Measurements from ENCODE around the gene B4GALT3. TPM values are rescaled to one million over a fixed set of nuclear protein-coding genes. Genes with fewer than 3 reads are reported as not detected.
A peak's percentile ranks its signal among the peaks of the same experiment; 100 is the strongest.

B4GALT3 gene
- total and polyA plus RNA-seq, 2 of the 8 experiments (the other 6 are each of a cell fraction or from before 2014, with no cell fraction given), result 42.3 to 43.0 TPM

- TF ChIP-seq CHD7 (IDR thresholded peaks at IDR 0.05; ENCODE audit: insufficient replicate concordance, low read length), result no peak
- TF ChIP-seq MAX (IDR thresholded peaks at IDR 0.05), result peak; percentile 90
- no peak for TF ChIP-seq RFX5 (IDR thresholded peaks at IDR 0.05; ENCODE audit: borderline replicate concordance, low read depth, low read length)
- TF ChIP-seq CHD1 (IDR thresholded peaks at IDR 0.05; ENCODE audit: low read depth, low read length), result no peak
- TF ChIP-seq EP300 (IDR thresholded peaks at IDR 0.05; ENCODE audit: borderline replicate concordance in 1 of 2, low read depth in 2 of 2, low read length in 2 of 2), result 0 out of 3 replicates have a peak, but pooled peaks of 1 of the 2 experiments have one; percentile 14
- no peak for TF ChIP-seq YY1 (IDR thresholded peaks at IDR 0.05; ENCODE audit: low read depth, low read length)
- TF ChIP-seq SIX5 (IDR thresholded peaks at IDR 0.05; ENCODE audit: low read depth, low read length), result no peak
- TF ChIP-seq CHD2 (IDR thresholded peaks at IDR 0.05; ENCODE audit: low read length), result peak; percentile 91
- TF ChIP-seq HDAC2 (IDR thresholded peaks at IDR 0.05; ENCODE audit: borderline replicate concordance in 1 of 2, low read depth in 2 of 2, low read length in 2 of 2), result no peak
Observed at GRCh38 chr1:161165742-161166668, 11.3 kb downstream of the B4GALT3 start, which contains the start of gene PPOX (continued).

All from H1 (cell line).